ENCODE results near the gene SHTN1. TPM values are rescaled to one million over a fixed set of nuclear protein-coding genes. Genes with fewer than 3 reads are reported as not detected.

SHTN1 gene, protein sequence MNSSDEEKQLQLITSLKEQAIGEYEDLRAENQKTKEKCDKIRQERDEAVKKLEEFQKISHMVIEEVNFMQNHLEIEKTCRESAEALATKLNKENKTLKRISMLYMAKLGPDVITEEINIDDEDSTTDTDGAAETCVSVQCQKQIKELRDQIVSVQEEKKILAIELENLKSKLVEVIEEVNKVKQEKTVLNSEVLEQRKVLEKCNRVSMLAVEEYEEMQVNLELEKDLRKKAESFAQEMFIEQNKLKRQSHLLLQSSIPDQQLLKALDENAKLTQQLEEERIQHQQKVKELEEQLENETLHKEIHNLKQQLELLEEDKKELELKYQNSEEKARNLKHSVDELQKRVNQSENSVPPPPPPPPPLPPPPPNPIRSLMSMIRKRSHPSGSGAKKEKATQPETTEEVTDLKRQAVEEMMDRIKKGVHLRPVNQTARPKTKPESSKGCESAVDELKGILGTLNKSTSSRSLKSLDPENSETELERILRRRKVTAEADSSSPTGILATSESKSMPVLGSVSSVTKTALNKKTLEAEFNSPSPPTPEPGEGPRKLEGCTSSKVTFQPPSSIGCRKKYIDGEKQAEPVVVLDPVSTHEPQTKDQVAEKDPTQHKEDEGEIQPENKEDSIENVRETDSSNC
- 0.65 and 4.7 TPM in 2 replicates for total RNA-seq

DNA sequence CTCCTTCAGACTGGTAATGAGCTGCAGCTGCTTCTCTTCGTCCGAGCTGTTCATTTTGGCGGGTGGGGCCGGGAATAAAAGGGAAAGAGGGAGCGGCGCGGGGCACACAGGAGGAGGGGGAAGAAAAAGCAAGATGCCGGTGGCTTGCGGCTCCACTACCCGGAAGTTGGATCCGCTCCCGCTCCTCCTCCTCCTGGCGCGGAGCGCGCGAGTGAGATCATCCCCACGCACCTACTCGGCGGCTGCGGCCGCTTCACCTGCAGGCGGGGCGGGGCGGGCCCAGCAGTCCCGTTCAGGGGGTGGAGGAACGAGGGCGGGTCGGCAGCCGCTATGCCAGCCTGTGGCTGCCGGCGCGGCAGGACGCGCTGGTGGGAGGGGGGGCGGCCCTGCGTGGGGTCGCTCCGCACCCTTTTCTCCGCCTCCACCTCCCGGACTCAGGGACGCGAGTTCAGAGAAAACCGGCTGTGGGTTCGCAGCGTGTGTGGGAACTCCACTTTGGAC lies at the start of gene SHTN1:
Gene SHTN1 (minus strand): TSS at position 162 of the 501 bp plus-strand sequence. CDS start 108 bp downstream, at position 54.

DNA sequence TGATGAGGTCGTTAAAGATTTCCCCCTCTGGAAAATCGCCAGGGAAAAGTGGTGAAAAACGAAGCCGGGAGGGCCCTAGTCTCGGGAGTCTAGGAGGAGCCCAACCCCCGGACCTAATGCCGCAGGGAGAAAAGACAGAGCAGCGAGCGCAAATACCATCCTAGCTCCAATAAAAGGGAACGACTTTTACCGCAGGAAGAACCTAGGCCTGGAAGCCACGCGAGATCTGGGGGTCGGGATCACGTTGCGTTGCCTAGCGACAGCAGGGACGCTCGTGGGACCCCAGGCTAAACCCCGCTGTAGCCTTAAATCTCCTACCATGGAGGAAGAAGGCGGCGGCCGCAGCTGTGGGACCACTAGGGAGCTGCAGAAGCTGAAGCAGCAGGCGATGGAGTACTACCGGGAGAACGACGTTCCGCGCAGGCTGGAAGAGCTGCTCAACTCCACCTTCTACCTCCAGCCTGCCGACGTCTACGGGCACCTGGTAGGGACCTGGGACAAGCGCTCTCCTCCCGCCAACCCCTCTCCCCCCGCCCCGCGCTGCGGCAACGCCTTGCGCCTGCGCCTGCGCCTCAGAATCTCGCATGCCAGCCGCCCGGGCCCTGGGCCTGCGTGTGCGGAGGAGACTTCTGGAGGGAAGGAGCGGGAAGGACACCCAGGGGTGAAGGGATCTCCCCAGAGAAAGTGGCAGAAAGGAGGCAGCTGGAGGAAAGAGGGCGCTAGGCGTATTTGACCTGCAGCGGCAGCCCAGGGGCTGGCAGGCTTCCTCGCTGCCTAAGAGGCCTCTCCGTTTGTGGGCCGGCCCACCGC lies 155.5 kb downstream of the SHTN1 start, which contains the start of gene ENO4:
Gene ENO4 (plus strand): TSS at position 252 of the 810 bp plus-strand sequence. CDS start 68 bp downstream, at position 320.

Other genes with a start within 250 kb of the SHTN1 start
- gene ENO4, start 155.7 kb downstream of the SHTN1 start, total RNA-seq, result not detected in 2 replicates
- not detected in 2 replicates for gene VAX1, start 133.1 kb upstream of the SHTN1 start, total RNA-seq
- not detected in 2 replicates for gene KCNK18, start 192.3 kb upstream of the SHTN1 start, total RNA-seq
- gene SLC18A2, start 235.9 kb upstream of the SHTN1 start, total RNA-seq, result not detected in 2 replicates